T-helper 17 cell (primary cell): ENCODE data around the gene ALDH1L1. TPM values are rescaled to one million over a fixed set of nuclear protein-coding genes. Genes with fewer than 3 reads are reported as not detected.

Experiments used
- ATAC-seq: fragments of 150-1000 bp; cut with Tn5 transposase; 2 replicates; pipeline ENCODE4 v1.10.0; 2021; ENCODE audit warnings: mild to moderate bottlenecking, moderate library complexity
- DNase-seq, 3 donors: peaks; one replicate each; pipeline versions ENCODE4 v3.0.0 to v3.0.0-alpha.2; 2020 to 2021
- H3K9me3 ChIP-seq: one replicate; pipeline ENCODE4 v1.7.0; 2013; ENCODE audit warnings: low read length, mild to moderate bottlenecking; ENCODE audit not compliant: control insufficient read depth, poor library complexity, severe bottlenecking
- H3K27ac Mint-ChIP-seq: one replicate; pipeline ENCODE4 v1.8.0; 2022; ENCODE audit warnings: mild to moderate bottlenecking, moderate library complexity, mixed read lengths
- H3K27me3 Mint-ChIP-seq: one replicate; pipeline ENCODE4 v1.8.0; 2022; ENCODE audit warnings: mixed read lengths
- H3K36me3 Mint-ChIP-seq: one replicate; pipeline ENCODE4 v1.8.0; 2022; ENCODE audit warnings: low read depth, mixed read lengths
- H3K4me1 Mint-ChIP-seq: one replicate; pipeline ENCODE4 v1.8.0; 2022; ENCODE audit warnings: mild to moderate bottlenecking, mixed read lengths
- H3K4me3 Mint-ChIP-seq: one replicate; pipeline ENCODE4 v1.8.0; 2022; ENCODE audit warnings: mild to moderate bottlenecking, moderate library complexity, mixed read lengths
- total RNA-seq, 4 donors: library from RNA in 2 of 4; stranded (reverse) in 2 of 4; gene quantifications; one replicate each; pipeline ENCODE4 v1.2.3 and lab custom pipeline; 2022 to 2026

The ALDH1L1 gene
- total RNA-seq, 2 donors from 2014 or later, result not detected

GRCh38 chr3:126147932-126148683, 32.3 kb downstream of the ALDH1L1 start:
- DNase-seq (no peak), ATAC-seq (no peak)
- Mint-ChIP-seq H3K27me3 (peaks cover 19% of the 10 kb centered on the region), H3K4me1 (peaks cover 5% of the 10 kb centered on the region), H3K27ac (no peak overlapping the region), H3K4me3 (no peak overlapping the region), H3K36me3 (no peaks in the 10 kb centered on the region)
- no peaks in the 10 kb centered on the region for H3K9me3 ChIP-seq

GRCh38 chr3:126147147-126147931, 33.0 kb downstream of the ALDH1L1 start:
- Mint-ChIP-seq H3K4me3 (no peak overlapping the region), H3K36me3 (no peaks in the 10 kb centered on the region), H3K27ac (no peak overlapping the region), H3K27me3 (peaks cover 22% of the 10 kb centered on the region), H3K4me1 (peaks cover 5% of the 10 kb centered on the region)
- ATAC-seq, result no peak
- DNase-seq, result no peak
- H3K9me3 ChIP-seq, result no peaks in the 10 kb centered on the region

GRCh38 chr3:126146525-126147146, 33.8 kb downstream of the ALDH1L1 start:
- Mint-ChIP-seq H3K27ac (no peak overlapping the region), H3K36me3 (no peaks in the 10 kb centered on the region), H3K4me3 (no peak overlapping the region), H3K4me1 (peaks cover 3% of the 10 kb centered on the region), H3K27me3 (peaks cover 25% of the 10 kb centered on the region)
- no peaks in the 10 kb centered on the region for H3K9me3 ChIP-seq
- ATAC-seq (no peak), DNase-seq (no peak)

GRCh38 chr3:126146034-126146433, 34.4 kb downstream of the ALDH1L1 start:
- ATAC-seq (no peak), DNase-seq (no peak)
- H3K9me3 ChIP-seq, result no peaks in the 10 kb centered on the region
- no peak overlapping the region for H3K4me3 Mint-ChIP-seq
- peaks cover 3% of the 10 kb centered on the region for H3K4me1 Mint-ChIP-seq
- H3K27me3 Mint-ChIP-seq, result peaks cover 31% of the 10 kb centered on the region
- no peak overlapping the region for H3K27ac Mint-ChIP-seq
- no peaks in the 10 kb centered on the region for H3K36me3 Mint-ChIP-seq

- H3K9me3 ChIP-seq, result peaks cover 3% of the 10 kb centered on the region
- peaks cover 6% of the 10 kb centered on the region for H3K36me3 Mint-ChIP-seq
- no peak for DNase-seq
- no peaks in the 10 kb centered on the region for H3K4me1 Mint-ChIP-seq
- peaks cover 58% of the 10 kb centered on the region for H3K27me3 Mint-ChIP-seq
- H3K27ac Mint-ChIP-seq, result no peak overlapping the region
- ATAC-seq, result no peak
- H3K4me3 Mint-ChIP-seq, result no peak overlapping the region
These were observed 37.7 kb downstream of the ALDH1L1 start for GRCh38 chr3:126142652-126143051.

- H3K4me3 Mint-ChIP-seq, result no peak overlapping the region
- H3K36me3 Mint-ChIP-seq, result peaks cover 6% of the 10 kb centered on the region
- H3K27ac Mint-ChIP-seq, result no peak overlapping the region
- peaks cover 3% of the 10 kb centered on the region for H3K9me3 ChIP-seq
- DNase-seq, result peak in 1 of 3 donors; percentile 4
- no peak for ATAC-seq
- peaks cover 5% of the 10 kb centered on the region for H3K4me1 Mint-ChIP-seq
- peaks cover 90% of the 10 kb centered on the region for H3K27me3 Mint-ChIP-seq
These were observed 42.8 kb downstream of the ALDH1L1 start for GRCh38 chr3:126137490-126138130.

GRCh38 chr3:126136428-126137220, 43.8 kb downstream of the ALDH1L1 start:
- ATAC-seq (no peak), DNase-seq (no peak)
- Mint-ChIP-seq H3K4me3 (no peak overlapping the region), H3K27ac (no peak overlapping the region), H3K4me1 (peaks cover 6% of the 10 kb centered on the region), H3K36me3 (peaks cover 6% of the 10 kb centered on the region), H3K27me3 (peaks cover 91% of the 10 kb centered on the region)
- H3K9me3 ChIP-seq, result peaks cover 3% of the 10 kb centered on the region

- H3K9me3 ChIP-seq, result peaks cover 3% of the 10 kb centered on the region
- no peak overlapping the region for H3K27ac Mint-ChIP-seq
- H3K36me3 Mint-ChIP-seq, result peaks cover 6% of the 10 kb centered on the region
- H3K27me3 Mint-ChIP-seq, result peaks cover 80% of the 10 kb centered on the region
- H3K4me1 Mint-ChIP-seq, result peaks cover 7% of the 10 kb centered on the region
- DNase-seq, result no peak
- ATAC-seq, result no peak
- no peak overlapping the region for H3K4me3 Mint-ChIP-seq
These were observed 44.8 kb downstream of the ALDH1L1 start for GRCh38 chr3:126135406-126136076.

GRCh38 chr3:126135071-126135405, 45.3 kb downstream of the ALDH1L1 start:
- peak in 1 of 3 donors; percentile 7 for DNase-seq
- Mint-ChIP-seq H3K4me1 (peaks cover 7% of the 10 kb centered on the region), H3K4me3 (no peak overlapping the region), H3K36me3 (peaks cover 6% of the 10 kb centered on the region), H3K27me3 (peaks cover 77% of the 10 kb centered on the region), H3K27ac (no peak overlapping the region)
- peaks cover 3% of the 10 kb centered on the region for H3K9me3 ChIP-seq
- no peak for ATAC-seq

GRCh38 chr3:126134219-126134975, 46.0 kb downstream of the ALDH1L1 start:
- Mint-ChIP-seq H3K27ac (no peak overlapping the region), H3K4me3 (no peak overlapping the region), H3K4me1 (peaks cover 7% of the 10 kb centered on the region), H3K36me3 (peaks cover 3% of the 10 kb centered on the region), H3K27me3 (peaks cover 74% of the 10 kb centered on the region)
- DNase-seq (peak in 2 of 3 donors; percentile 9 to 21), ATAC-seq (peak; percentile 56)
- H3K9me3 ChIP-seq, result peaks cover 3% of the 10 kb centered on the region

- Mint-ChIP-seq H3K27me3 (peaks cover 66% of the 10 kb centered on the region), H3K4me1 (peaks cover 7% of the 10 kb centered on the region), H3K36me3 (no peaks in the 10 kb centered on the region), H3K4me3 (no peak overlapping the region), H3K27ac (no peak overlapping the region)
- H3K9me3 ChIP-seq, result no peaks in the 10 kb centered on the region
- DNase-seq (peak in 1 of 3 donors; percentile 2), ATAC-seq (no peak)
These were observed 46.8 kb downstream of the ALDH1L1 start for GRCh38 chr3:126133606-126134005.
